Measurements from ENCODE around the gene CNNM2. TPM values are rescaled to one million over a fixed set of nuclear protein-coding genes. Genes with fewer than 3 reads are reported as not detected.

Gene CNNM2
- total RNA-seq, 1 experiment from 2014 or later: 7.2 TPM

- H3K9me3 ChIP-seq (ENCODE audit: low read length): no peaks in the 10 kb centered on the region
- no peaks in the 10 kb centered on the region for H3K27me3 ChIP-seq (ENCODE audit: low read length)
- H2AFZ ChIP-seq (ENCODE audit: low read length): no peak overlapping the region
- TF ChIP-seq CTCF (conservative IDR thresholded peaks at IDR 0.05; ENCODE audit: low read depth, low read length): no peak
- TF ChIP-seq EZH2phosphoT487 (IDR thresholded peaks at IDR 0.05; ENCODE audit: borderline replicate concordance, low read length): no peak
- TF ChIP-seq EZH2 (IDR thresholded peaks at IDR 0.05; ENCODE audit: low read length, unreplicated experiment): no peak
- H3K4me3 ChIP-seq (ENCODE audit: low read length): no peak overlapping the region
- intact Hi-C loops (cut with micrococcal nuclease): no loop called here
- BruUV-seq (replicated peaks): no TSS peak
- no peaks in the 10 kb centered on the region for H3F3A ChIP-seq (ENCODE audit: low read length, unreplicated experiment)
- ATAC-seq: no peak
- no peaks in the 10 kb centered on the region for H4K20me1 ChIP-seq (ENCODE audit: low read length)
- H3K36me3 ChIP-seq (ENCODE audit: low read depth, low read length): no peaks in the 10 kb centered on the region
- H3K9me2 ChIP-seq (replicated peaks; ENCODE audit: low read length): no peaks in the 10 kb centered on the region
- no peak for DNase-seq
- H3K27ac ChIP-seq (ENCODE audit: low read length): no peak overlapping the region
- ChIA-PET CTCF (no interaction called here), POLR2A (ENCODE audit: unreplicated experiment) (no interaction called here)
- no peak overlapping the region for H3K4me2 ChIP-seq (ENCODE audit: low read length)
- no peaks in the 10 kb centered on the region for H3K4me1 ChIP-seq (ENCODE audit: insufficient read depth, low read length)
- no peak overlapping the region for H3K9ac ChIP-seq (ENCODE audit: low read length)
- no peaks in the 10 kb centered on the region for H3K79me2 ChIP-seq (ENCODE audit: low read length)
These were observed 30.0 kb upstream of the CNNM2 start for GRCh38 chr10:102888048-102888447.

GRCh38 chr10:102894466-102895213 is 23.5 kb upstream of the CNNM2 start:
- CTCF ChIA-PET: interaction anchor here (0.7 kb wide), 1 partner anchor 154 kb away, joined by 5 read pairs; no protein-coding TSS in a partner anchor
- intact Hi-C loops (cut with micrococcal nuclease): no loop called here
- POLR2A ChIA-PET (ENCODE audit: unreplicated experiment): no interaction called here

More at GRCh38 chr10:102894466-102895213, 23.5 kb upstream of the CNNM2 start:
- ATAC-seq: no peak
- H3F3A ChIP-seq (ENCODE audit: low read length, unreplicated experiment): no peaks in the 10 kb centered on the region
- no peaks in the 10 kb centered on the region for H3K36me3 ChIP-seq (ENCODE audit: low read depth, low read length)
- no peak overlapping the region for H3K4me3 ChIP-seq (ENCODE audit: low read length)
- no peaks in the 10 kb centered on the region for H4K20me1 ChIP-seq (ENCODE audit: low read length)
- no peak overlapping the region for H3K9ac ChIP-seq (ENCODE audit: low read length)
- no peak overlapping the region for H3K4me2 ChIP-seq (ENCODE audit: low read length)
- no peaks in the 10 kb centered on the region for H3K9me2 ChIP-seq (replicated peaks; ENCODE audit: low read length)
- no peak overlapping the region for H2AFZ ChIP-seq (ENCODE audit: low read length)
- DNase-seq: no peak
- no peaks in the 10 kb centered on the region for H3K79me2 ChIP-seq (ENCODE audit: low read length)
- TF ChIP-seq EZH2 (IDR thresholded peaks at IDR 0.05; ENCODE audit: low read length, unreplicated experiment) (no peak), CTCF (conservative IDR thresholded peaks at IDR 0.05; ENCODE audit: low read depth, low read length) (no peak), EZH2phosphoT487 (IDR thresholded peaks at IDR 0.05; ENCODE audit: borderline replicate concordance, low read length) (no peak)
- H3K4me1 ChIP-seq (ENCODE audit: insufficient read depth, low read length): no peaks in the 10 kb centered on the region
- no peak overlapping the region for H3K27ac ChIP-seq (ENCODE audit: low read length)
- no peaks in the 10 kb centered on the region for H3K9me3 ChIP-seq (ENCODE audit: low read length)
- H3K27me3 ChIP-seq (ENCODE audit: low read length): no peaks in the 10 kb centered on the region
- no TSS peak for BruUV-seq (replicated peaks)
